HepG2 (cell line): ENCODE data around the gene VGLL3. TPM values are rescaled to one million over a fixed set of nuclear protein-coding genes. Genes with fewer than 3 reads are reported as not detected.

Experiments
- ATAC-seq: fragments of 200-7000 bp; cut with Tn5 transposase; 3 replicates; pipeline ENCODE4 v1.9.1; 2020; ENCODE audit warnings: mild to moderate bottlenecking, moderate library complexity
- BruUV-seq: library from RNA; stranded (reverse); fragments of 400-500 nt; replicated peaks from 2 replicates; lab custom pipeline; 2021; lab: Mats Ljungman, UMichigan
- CTCF ChIA-PET: fragments of 300-600 bp; formaldehyde crosslinking; extraction: SDS; loops from one replicate; lab custom pipeline; 2021; ENCODE audit warnings: low total read pairs, inconsistent platforms, low intra/inter-chr PET ratio; lab: Yijun Ruan, JAX
- POLR2A ChIA-PET: fragments of 350-600 bp; sonication (Branson Sonifier 250); formaldehyde crosslinking; loops from one replicate; lab custom pipeline; 2020; ENCODE audit warnings: antibody characterized with exemption, inconsistent platforms; lab: Yijun Ruan, JAX
- DNase-seq: peaks from one replicate; pipeline ENCODE4 v3.0.0-alpha.2; 2015; ENCODE audit warnings: low spot score
- FAIRE-seq: peaks from 3 replicates; lab custom pipeline; 2011; peaks lifted over from hg19 to GRCh38; lab: Jason Lieb, UNC
- H2AFZ ChIP-seq: one replicate; pipeline ENCODE4 v1.6.1; 2011; ENCODE audit warnings: low read length, inconsistent platforms
- H3K27ac ChIP-seq: fragments of 300-600 bp; 3 replicates; pipeline ENCODE4 v1.8.0; 2011; ENCODE audit warnings: mixed run types, mild to moderate bottlenecking, mixed read lengths, low read length, inconsistent platforms; ENCODE audit not compliant: insufficient read depth; ENCODE audit errors: extremely low read length
- H3K27me3 ChIP-seq, 2 experiments: fragments of 200-600 bp in 1 of 2; 2 replicates in 1 of 2; 3 replicates in 1 of 2; pipeline versions ENCODE4 v1.6.0 to v1.8.0; 2011; ENCODE audit warnings: low read length in 2 of 2, mild to moderate bottlenecking in 2 of 2, moderate library complexity in 2 of 2, inconsistent platforms in 1 of 2; ENCODE audit not compliant: insufficient read depth in 2 of 2, control insufficient read depth in 1 of 2
- H3K36me3 ChIP-seq, 2 experiments: fragments of 200-600 bp in 1 of 2; replicated peaks in 1 of 2; 2 replicates in 1 of 2; 3 replicates in 1 of 2; pipeline versions ENCODE4 v1.5.1 to v1.8.0; 2011; ENCODE audit warnings: low read length in 2 of 2, inconsistent platforms in 1 of 2; ENCODE audit not compliant: insufficient read depth in 2 of 2, control insufficient read depth in 1 of 2
- H3K4me1 ChIP-seq: 2 replicates; pipeline ENCODE4 v1.5.1; 2012; ENCODE audit warnings: low read length, inconsistent platforms; ENCODE audit not compliant: insufficient read depth
- H3K4me2 ChIP-seq: 2 replicates; pipeline ENCODE4 v1.6.0; 2011; ENCODE audit warnings: low read depth, low read length, inconsistent platforms
- H3K4me3 ChIP-seq, 3 experiments: fragments of 200-600 bp in 1 of 3; sonication (generic), shearing (Covaris generic) in 1 of 3; replicated peaks in 1 of 3; 2 replicates each; pipeline ENCODE4 v1.5.1; 2011 to 2016; ENCODE audit warnings: low read length in 3 of 3, inconsistent platforms in 2 of 3, low read depth in 2 of 3, mild to moderate bottlenecking in 2 of 3, control low read depth in 1 of 3, mixed read lengths in 1 of 3; ENCODE audit not compliant: insufficient read depth in 1 of 3
- H3K79me2 ChIP-seq: one replicate; pipeline ENCODE4 v1.6.1; 2011; ENCODE audit warnings: low read length, inconsistent platforms; ENCODE audit not compliant: insufficient read depth
- H3K9ac ChIP-seq: 2 replicates; pipeline ENCODE4 v1.6.0; 2011; ENCODE audit warnings: mild to moderate bottlenecking, low read depth, low read length, inconsistent platforms; ENCODE audit not compliant: insufficient read depth
- H3K9me3 ChIP-seq: 2 replicates; pipeline ENCODE4 v1.5.1; 2012; ENCODE audit warnings: mild to moderate bottlenecking, low read length
- H4K20me1 ChIP-seq: 2 replicates; pipeline ENCODE4 v1.6.0; 2011; ENCODE audit warnings: inconsistent platforms, mild to moderate bottlenecking, low read length, moderate library complexity; ENCODE audit not compliant: insufficient read depth
- DNMT1 ChIP-seq: sonication (generic); formaldehyde crosslinking; IDR thresholded peaks from 2 replicates; pipeline ENCODE4 v1.5.1; 2020; ENCODE audit warnings: mild to moderate bottlenecking, missing genetic modification reagents
- MAFK ChIP-seq, 2 experiments: IDR thresholded peaks in 1 of 2; conservative IDR thresholded peaks in 1 of 2; 2 replicates each; pipeline ENCODE4 v1.6.1; 2011; ENCODE audit warnings: improper control_type of control experiment in 2 of 2, low read length in 2 of 2
- ZNF432 ChIP-seq: sonication (generic); formaldehyde crosslinking; IDR thresholded peaks from 2 replicates; pipeline ENCODE4 v1.5.0; 2020; ENCODE audit warnings: missing genetic modification reagents, mild to moderate bottlenecking, borderline replicate concordance
- ZNF564 ChIP-seq: sonication (generic); formaldehyde crosslinking; IDR thresholded peaks from 2 replicates; pipeline ENCODE4 v1.8.1; 2023; ENCODE audit warnings: mild to moderate bottlenecking, missing genetic modification reagents
- WGBS: methylation state at CpG from one replicate; pipeline ENCODE4 v1.1.6; 2017; ENCODE audit warnings: low lambda C conversion rate; 5-methylcytosine and 5-hydroxymethylcytosine counted together
- in situ Hi-C: cut with HindIII; loops from 2 replicates; pipeline ENCODE4 v1.10.0; 2017; ENCODE audit warnings: low pct_unique_long_range_greater_than_20kb; ENCODE audit not compliant: extremely low pct_ligation_motif_present
- intact Hi-C: fragments of 100-400 bp; cut with micrococcal nuclease; formaldehyde crosslinking; loops from one replicate; pipeline ENCODE4 v1.10.0; 2022; ENCODE audit not compliant: unreplicated experiment
- polyA plus RNA-seq, 8 experiments: library from polyadenylated mRNA; depleted of rRNA in 3 of 8; stranded (reverse) in 7 of 8; unstranded in 1 of 8; fragments of >200 nt; fragmentation: Illumina TruSeq in 4 of 8; extraction: Trizol in 4 of 8; gene quantifications; 2 replicates each; pipeline versions ENCODE4 v1.2.1 to v1.2.3, GENCODE V29; 2011 to 2016; ENCODE audit warnings: low read depth in 4 of 8, missing spikeins in 1 of 8, mixed read lengths in 1 of 8; ENCODE audit not compliant: insufficient read depth in 1 of 8
- total RNA-seq, 5 experiments: library from RNA; depleted of rRNA; stranded (reverse); fragments of >200 nt; fragmentation: Illumina TruSeq; extraction: Trizol; gene quantifications; 2 replicates each; pipeline ENCODE4 v1.2.3, GENCODE V29; 2016; ENCODE audit warnings: low read depth in 1 of 5

The VGLL3 gene
- total and polyA plus RNA-seq, 2 of the 13 experiments (the other 11 are each of a cell fraction or from before 2014, with no cell fraction given) = 0.03 to 0.07 TPM

DNA sequence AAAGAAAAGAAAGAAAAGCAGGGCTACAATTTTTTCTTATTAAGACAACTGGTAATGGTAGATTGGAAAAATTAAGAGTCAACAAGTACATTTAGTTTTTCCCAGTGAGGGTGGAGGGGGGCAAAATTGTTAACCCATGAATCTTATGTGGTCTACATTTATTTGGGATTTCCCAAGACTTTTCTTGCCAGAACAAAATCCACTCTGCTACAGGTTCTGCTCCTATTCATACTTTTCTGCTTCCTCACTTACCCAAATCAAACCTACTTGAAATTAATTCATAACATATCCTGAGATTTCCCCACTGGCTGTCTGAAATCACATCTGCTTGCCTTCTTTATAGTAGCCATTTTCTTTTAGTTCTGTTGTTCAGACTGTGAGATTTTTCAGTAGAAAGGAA, 41.1 kb downstream of the VGLL3 start:
- no peaks in the 10 kb centered on the region for H3K9me3 ChIP-seq
- no peaks in the 10 kb centered on the region for H3K27me3 ChIP-seq
- H3K27ac ChIP-seq = no peak overlapping the region
- no peak for FAIRE-seq
- H2AFZ ChIP-seq = no peak overlapping the region
- no TSS peak for BruUV-seq
- no peaks in the 10 kb centered on the region for H3K79me2 ChIP-seq
- TF ChIP-seq ZNF564 (CRISPR knock-in tag) = no peak
- no peak for DNase-seq
- H3K4me1 ChIP-seq = no peaks in the 10 kb centered on the region
- CTCF ChIA-PET = no interaction called here
- ATAC-seq = no peak
- no peak overlapping the region for H3K4me2 ChIP-seq
- intact Hi-C loops = no loop called here
- no peak overlapping the region for H3K9ac ChIP-seq
- H4K20me1 ChIP-seq = no peaks in the 10 kb centered on the region
- in situ Hi-C loops = no loop called here
- POLR2A ChIA-PET = no interaction called here
- H3K4me3 ChIP-seq = no peak overlapping the region
- H3K36me3 ChIP-seq = no peaks in the 10 kb centered on the region

GRCh38 chr3:86948822-86949221, 42.1 kb downstream of the VGLL3 start:
- H3K4me1 ChIP-seq = no peaks in the 10 kb centered on the region
- no peaks in the 10 kb centered on the region for H3K79me2 ChIP-seq
- H4K20me1 ChIP-seq = no peaks in the 10 kb centered on the region
- CTCF ChIA-PET = no interaction called here
- H3K36me3 ChIP-seq = no peaks in the 10 kb centered on the region
- H3K27me3 ChIP-seq = no peaks in the 10 kb centered on the region
- TF ChIP-seq MAFK (conservative IDR thresholded peaks at IDR 0.05 in 1 of 2, IDR thresholded peaks at IDR 0.05 in 1 of 2; ENCODE audit: low read length in 2 of 2) = peak in 1 of 2 experiments; percentile 35; a peak in 2 of 4 replicates
- TF ChIP-seq DNMT1 = no peak
- no peak for TF ChIP-seq ZNF432
- 0% methylated on average over 1 of the region's 1 CpG for WGBS
- intact Hi-C loops = no loop called here
- H3K9me3 ChIP-seq = no peaks in the 10 kb centered on the region
- FAIRE-seq (no peak), ATAC-seq (no peak), DNase-seq (no peak)
- POLR2A ChIA-PET = no interaction called here
- no peak overlapping the region for H3K9ac ChIP-seq
- in situ Hi-C loops = no loop called here
- H3K4me3 ChIP-seq = no peak overlapping the region
- no peak overlapping the region for H3K4me2 ChIP-seq
- BruUV-seq = no TSS peak
- no peak overlapping the region for H2AFZ ChIP-seq
- no peak overlapping the region for H3K27ac ChIP-seq
